HCT116 (cell line): ENCODE measurements around the gene PARP6.

ENCODE experiments used
- CEBPB ChIP-seq: IDR thresholded peaks from 2 replicates; pipeline ENCODE4 v1.6.1; 2012; ENCODE audit warnings: low read depth
- CTCF ChIP-seq, 3 experiments: fragments of 200-600 bp in 1 of 3; sonication (generic) in 1 of 3; IDR thresholded peaks in 2 of 3; conservative IDR thresholded peaks in 1 of 3; 2 replicates each; pipeline ENCODE4 v1.5.1; 2012 to 2017; ENCODE audit warnings: low read depth in 2 of 3, low read length in 2 of 3, antibody characterized with exemption in 1 of 3, borderline replicate concordance in 1 of 3, control low read depth in 1 of 3, mild to moderate bottlenecking in 1 of 3, mixed read lengths in 1 of 3, mixed run types in 1 of 3, moderate library complexity in 1 of 3; ENCODE audit not compliant: insufficient read depth in 1 of 3
- ELF1 ChIP-seq: IDR thresholded peaks from 2 replicates; pipeline ENCODE4 v1.6.1; 2012; ENCODE audit warnings: low read depth, borderline replicate concordance
- EZH2 ChIP-seq: fragments of 200-600 bp; sonication (generic); IDR thresholded peaks from 2 replicates; pipeline ENCODE4 v1.6.1; 2017; ENCODE audit warnings: antibody characterized with exemption, mixed run types
- EZH2phosphoT487 ChIP-seq: fragments of 200-600 bp; IDR thresholded peaks from 2 replicates; pipeline ENCODE4 v1.6.1; 2018; ENCODE audit warnings: antibody characterized with exemption, borderline replicate concordance
- MAX ChIP-seq: IDR thresholded peaks from 2 replicates; pipeline ENCODE4 v1.6.1; 2012
- POLR2A ChIP-seq: IDR thresholded peaks from 2 replicates; pipeline ENCODE4 v1.7.0; 2011; ENCODE audit warnings: borderline replicate concordance; ENCODE audit not compliant: insufficient read depth, insufficient read length; ENCODE audit errors: extremely low read depth
- POLR2AphosphoS5 ChIP-seq: IDR thresholded peaks from 2 replicates; pipeline ENCODE4 v1.6.1; 2011; ENCODE audit warnings: mild to moderate bottlenecking, low read depth, low read length, moderate library complexity
- RAD21 ChIP-seq: IDR thresholded peaks from 2 replicates; pipeline ENCODE4 v1.6.1; 2012; ENCODE audit warnings: low read depth, mild to moderate bottlenecking
- REST ChIP-seq: IDR thresholded peaks from 2 replicates; pipeline ENCODE4 v1.6.1; 2012; ENCODE audit warnings: low read depth
- SIN3A ChIP-seq: IDR thresholded peaks from 2 replicates; pipeline ENCODE4 v1.6.1; 2012; ENCODE audit warnings: low read depth
- YY1 ChIP-seq: IDR thresholded peaks from 2 replicates; pipeline ENCODE4 v1.6.1; 2011; ENCODE audit warnings: low read length, low read depth, moderate library complexity, mild to moderate bottlenecking; ENCODE audit not compliant: insufficient replicate concordance; ENCODE audit errors: extremely low read depth
- ZNF274 ChIP-seq: fragments of 200-500 bp; sonication (Bioruptor generic); IDR thresholded peaks from 2 replicates; pipeline ENCODE4 v1.6.1; 2014; ENCODE audit warnings: mild to moderate bottlenecking, low read depth, low read length, inconsistent platforms
- TF ChIP-seq, protein P1 (sequence below): IDR thresholded peaks from 2 replicates; pipeline ENCODE4 v1.6.1; 2011; ENCODE audit warnings: mild to moderate bottlenecking, low read length, moderate library complexity; ENCODE audit not compliant: insufficient replicate concordance; ENCODE audit errors: extremely low read depth

DNA sequence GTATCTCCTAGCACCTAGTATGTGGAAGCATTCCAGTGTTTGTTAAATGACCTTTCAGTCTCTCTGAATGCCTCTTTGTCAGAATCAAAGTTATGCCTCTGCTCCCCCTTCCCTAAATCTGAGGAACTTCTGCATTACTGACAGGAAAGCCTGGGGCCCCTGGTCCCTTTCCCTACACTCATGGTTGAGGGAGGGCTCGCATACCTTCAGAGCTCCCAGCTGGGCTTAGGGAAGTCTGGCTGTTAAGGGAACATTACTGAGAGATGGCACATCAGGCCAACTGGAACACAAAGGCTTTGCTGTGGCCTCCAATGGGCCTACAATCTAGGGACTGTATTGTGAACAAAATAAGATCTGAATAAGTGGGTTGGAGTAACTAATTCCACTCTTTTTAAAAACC, 51.7 kb downstream of the PARP6 start:
- no peak for TF ChIP-seq POLR2A
- TF ChIP-seq CTCF (IDR thresholded peaks at IDR 0.05 in 2 of 3, conservative IDR thresholded peaks at IDR 0.05 in 1 of 3; ENCODE audit: borderline replicate concordance in 1 of 3, insufficient read depth in 1 of 3, low read depth in 2 of 3, low read length in 2 of 3), result no peak
- no peak for TF ChIP-seq RAD21
- TF ChIP-seq ZNF274, result no peak
- no peak for TF ChIP-seq EZH2
- TF ChIP-seq EZH2phosphoT487, result no peak
- no peak for TF ChIP-seq YY1
- no peak for TF ChIP-seq POLR2AphosphoS5
- TF ChIP-seq SIN3A, result no peak
- TF ChIP-seq REST, result no peak
- TF ChIP-seq, protein P1, sequence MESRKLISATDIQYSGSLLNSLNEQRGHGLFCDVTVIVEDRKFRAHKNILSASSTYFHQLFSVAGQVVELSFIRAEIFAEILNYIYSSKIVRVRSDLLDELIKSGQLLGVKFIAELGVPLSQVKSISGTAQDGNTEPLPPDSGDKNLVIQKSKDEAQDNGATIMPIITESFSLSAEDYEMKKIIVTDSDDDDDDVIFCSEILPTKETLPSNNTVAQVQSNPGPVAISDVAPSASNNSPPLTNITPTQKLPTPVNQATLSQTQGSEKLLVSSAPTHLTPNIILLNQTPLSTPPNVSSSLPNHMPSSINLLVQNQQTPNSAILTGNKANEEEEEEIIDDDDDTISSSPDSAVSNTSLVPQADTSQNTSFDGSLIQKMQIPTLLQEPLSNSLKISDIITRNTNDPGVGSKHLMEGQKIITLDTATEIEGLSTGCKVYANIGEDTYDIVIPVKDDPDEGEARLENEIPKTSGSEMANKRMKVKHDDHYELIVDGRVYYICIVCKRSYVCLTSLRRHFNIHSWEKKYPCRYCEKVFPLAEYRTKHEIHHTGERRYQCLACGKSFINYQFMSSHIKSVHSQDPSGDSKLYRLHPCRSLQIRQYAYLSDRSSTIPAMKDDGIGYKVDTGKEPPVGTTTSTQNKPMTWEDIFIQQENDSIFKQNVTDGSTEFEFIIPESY, result no peak
- TF ChIP-seq ELF1, result no peak
- TF ChIP-seq CEBPB, result no peak
- no peak for TF ChIP-seq MAX
